Liver (tissue), 9 donors: ENCODE data around the gene MPHOSPH10. TPM values are rescaled to one million over a fixed set of nuclear protein-coding genes. Genes with fewer than 3 reads are reported as not detected.

Experiments
- DNase-seq: peaks from one replicate; pipeline ENCODE4 v3.0.0-alpha.2; 2017; ENCODE audit warnings: low spot score
- H3K27ac ChIP-seq, 2 donors: one replicate each; pipeline ENCODE4 v1.7.0; 2013; ENCODE audit warnings: inconsistent platforms in 2 of 2, low read length in 2 of 2, control low read depth in 1 of 2, low read depth in 1 of 2, mild to moderate bottlenecking in 1 of 2
- H3K27me3 ChIP-seq, 4 donors: one replicate each; pipeline versions ENCODE4 v1.6.1 to v1.7.0; 2013; ENCODE audit warnings: low read length in 3 of 4, inconsistent platforms in 1 of 4, mild to moderate bottlenecking in 1 of 4, moderate library complexity in 1 of 4; ENCODE audit not compliant: control insufficient read depth in 4 of 4, insufficient read depth in 4 of 4
- H3K36me3 ChIP-seq, 4 donors: one replicate each; pipeline versions ENCODE4 v1.6.1 to v1.7.0; 2013; ENCODE audit warnings: low read length in 3 of 4, mild to moderate bottlenecking in 3 of 4, low read depth in 1 of 4, moderate library complexity in 1 of 4; ENCODE audit not compliant: control insufficient read depth in 4 of 4, insufficient read depth in 3 of 4
- H3K4me1 ChIP-seq, 4 donors: one replicate each; pipeline versions ENCODE4 v1.6.1 to v1.7.0; 2013; ENCODE audit warnings: low read length in 3 of 4, mild to moderate bottlenecking in 3 of 4, moderate library complexity in 1 of 4; ENCODE audit not compliant: control insufficient read depth in 4 of 4, insufficient read depth in 4 of 4
- H3K4me3 ChIP-seq, 3 donors: one replicate each; pipeline versions ENCODE4 v1.6.1 to v1.7.0; 2013; ENCODE audit warnings: low read length in 3 of 3, control low read depth in 1 of 3, low read depth in 1 of 3, mild to moderate bottlenecking in 1 of 3
- H3K9ac ChIP-seq, 2 donors: one replicate each; pipeline ENCODE4 v1.7.0; 2013; ENCODE audit warnings: low read length in 2 of 2, mild to moderate bottlenecking in 2 of 2, moderate library complexity in 2 of 2, control low read depth in 1 of 2, low read depth in 1 of 2
- H3K9me3 ChIP-seq, 4 donors: one replicate each; pipeline versions ENCODE4 v1.6.1 to v1.7.0; 2013; ENCODE audit warnings: low read length in 3 of 4; ENCODE audit not compliant: control insufficient read depth in 4 of 4
- CTCF ChIP-seq: fragments of 150-350 bp; IDR thresholded peaks from 2 replicates; pipeline ENCODE4 v1.5.1; 2017; ENCODE audit warnings: improper control_type of control experiment, low read depth, low read length; ENCODE audit not compliant: missing input control
- EGR1 ChIP-seq, 2 donors: IDR thresholded peaks; 2 replicates each; pipeline ENCODE4 v1.6.1; 2016 to 2018; ENCODE audit warnings: antibody characterized with exemption in 2 of 2, low read depth in 2 of 2
- NR2F2 ChIP-seq: IDR thresholded peaks from 2 replicates; pipeline ENCODE4 v1.6.1; 2016; ENCODE audit warnings: antibody characterized with exemption
- RAD21 ChIP-seq, 2 donors: IDR thresholded peaks; 2 replicates each; pipeline ENCODE4 v1.6.1; 2016; ENCODE audit warnings: antibody characterized with exemption in 2 of 2, mild to moderate bottlenecking in 2 of 2
- REST ChIP-seq: IDR thresholded peaks from 2 replicates; pipeline ENCODE4 v1.6.1; 2016; ENCODE audit warnings: antibody characterized with exemption, mild to moderate bottlenecking
- RXRA ChIP-seq, 2 donors: IDR thresholded peaks; 2 replicates each; pipeline ENCODE4 v1.6.1; 2017 to 2018; ENCODE audit warnings: antibody characterized with exemption in 2 of 2, mild to moderate bottlenecking in 1 of 2
- WGBS: extraction: QIAGEN DNeasy Blood & Tissue Kit; methylation state at CpG from one replicate; pipeline ENCODE4 v1.1.7; 2013; 5-methylcytosine and 5-hydroxymethylcytosine counted together
- polyA plus RNA-seq, 2 donors: library from polyadenylated mRNA; stranded (reverse) in 1 of 2; unstranded in 1 of 2; fragments of 200-250 nt in 1 of 2; fragments of >200 nt in 1 of 2; fragmentation: Nextera tagmentation in 1 of 2; extraction: Ambion mirVana in 1 of 2; gene quantifications; one replicate each; pipeline versions ENCODE4 v1.2.1 to v1.2.3, GENCODE V29; 2013 to 2015
- total RNA-seq, 2 donors: library from RNA; depleted of rRNA; stranded (reverse); fragments of >200 nt; gene quantifications; one replicate each; pipeline ENCODE4 v1.2.3, GENCODE V29; 2014
- TF ChIP-seq, protein P1 (sequence below): IDR thresholded peaks from 2 replicates; pipeline ENCODE4 v1.6.1; 2016; ENCODE audit warnings: antibody characterized with exemption
- donor health status: healthy.
- donor health status: healthy.
- donor health status: healthy.
- donor health status: healthy.
- donor health status: healthy.

Gene MPHOSPH10
- total and polyA plus RNA-seq, 4 donors: 8.7 to 13.6 (median 11.3) TPM

GRCh38 chr2:71120195-71120594 is 10.2 kb upstream of the MPHOSPH10 start:
- no peaks in the 10 kb centered on the region for H3K4me1 ChIP-seq
- DNase-seq: no peak
- H3K36me3 ChIP-seq: peaks cover 3 to 21% (median 8%) of the 10 kb centered on the region in 4 donors
- no peaks in the 10 kb centered on the region for H3K27me3 ChIP-seq
- no peaks in the 10 kb centered on the region for H3K9me3 ChIP-seq
- no peak overlapping the region for H3K4me3 ChIP-seq
- whole genome bisulfite sequencing: 90% methylated on average over 6 of the region's 6 CpGs
- H3K9ac ChIP-seq: no peak overlapping the region
- TF ChIP-seq CTCF (no peak), RXRA (IDR thresholded peaks at IDR 0.05) (no peak)
- TF ChIP-seq, protein P1, sequence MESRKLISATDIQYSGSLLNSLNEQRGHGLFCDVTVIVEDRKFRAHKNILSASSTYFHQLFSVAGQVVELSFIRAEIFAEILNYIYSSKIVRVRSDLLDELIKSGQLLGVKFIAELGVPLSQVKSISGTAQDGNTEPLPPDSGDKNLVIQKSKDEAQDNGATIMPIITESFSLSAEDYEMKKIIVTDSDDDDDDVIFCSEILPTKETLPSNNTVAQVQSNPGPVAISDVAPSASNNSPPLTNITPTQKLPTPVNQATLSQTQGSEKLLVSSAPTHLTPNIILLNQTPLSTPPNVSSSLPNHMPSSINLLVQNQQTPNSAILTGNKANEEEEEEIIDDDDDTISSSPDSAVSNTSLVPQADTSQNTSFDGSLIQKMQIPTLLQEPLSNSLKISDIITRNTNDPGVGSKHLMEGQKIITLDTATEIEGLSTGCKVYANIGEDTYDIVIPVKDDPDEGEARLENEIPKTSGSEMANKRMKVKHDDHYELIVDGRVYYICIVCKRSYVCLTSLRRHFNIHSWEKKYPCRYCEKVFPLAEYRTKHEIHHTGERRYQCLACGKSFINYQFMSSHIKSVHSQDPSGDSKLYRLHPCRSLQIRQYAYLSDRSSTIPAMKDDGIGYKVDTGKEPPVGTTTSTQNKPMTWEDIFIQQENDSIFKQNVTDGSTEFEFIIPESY: no peak
- H3K27ac ChIP-seq: no peak overlapping the region

- WGBS: 97% methylated on average over 1 of the region's 1 CpG
- Histone ChIP-seq H3K36me3 (peaks cover 3 to 20% (median 8%) of the 10 kb centered on the region in 4 donors), H3K4me3 (no peak overlapping the region), H3K4me1 (no peaks in the 10 kb centered on the region), H3K27me3 (no peaks in the 10 kb centered on the region), H3K9ac (no peak overlapping the region), H3K27ac (no peak overlapping the region), H3K9me3 (no peaks in the 10 kb centered on the region)
- DNase-seq: no peak
- TF ChIP-seq NR2F2 (no peak), CTCF (no peak), EGR1 (IDR thresholded peaks at IDR 0.05; ENCODE audit: low read depth in 2 of 2) (no peak), REST (no peak), RAD21 (IDR thresholded peaks at IDR 0.05) (no peak)
These were observed 9.0 kb upstream of the MPHOSPH10 start for GRCh38 chr2:71121479-71121878.
